IMR-90 (cell line): Measurements from ENCODE around the gene TESK2.

Experiments
- CHD1 ChIP-seq: IDR thresholded peaks from 2 replicates; pipeline ENCODE4 v1.6.1; 2012; ENCODE audit warnings: low read depth, low read length, improper control_type of control experiment
- NFE2L2 ChIP-seq: fragments of 150-350 bp; IDR thresholded peaks from 2 replicates; pipeline ENCODE4 v1.6.1; 2016; ENCODE audit warnings: low read depth, mild to moderate bottlenecking, low read length
- POLR2A ChIP-seq: IDR thresholded peaks from 2 replicates; pipeline ENCODE4 v1.6.1; 2012; ENCODE audit warnings: mild to moderate bottlenecking, low read depth, low read length
- RFX5 ChIP-seq: IDR thresholded peaks from 2 replicates; pipeline ENCODE4 v1.8.0; 2012; ENCODE audit warnings: low read depth, mild to moderate bottlenecking, low read length, moderate library complexity
- SMC3 ChIP-seq: fragments of 150-350 bp; IDR thresholded peaks from 2 replicates; pipeline ENCODE4 v1.6.1; 2016; ENCODE audit warnings: low read depth, mild to moderate bottlenecking, antibody characterized with exemption, low read length, moderate library complexity
- TF ChIP-seq, protein P1 (sequence below): conservative IDR thresholded peaks from 2 replicates; pipeline ENCODE4 v1.5.1; 2012; ENCODE audit warnings: mild to moderate bottlenecking, low read depth, low read length, improper control_type of control experiment
- TF ChIP-seq, protein P2 (sequence below): fragments of 150-350 bp; IDR thresholded peaks from 2 replicates; pipeline ENCODE4 v1.6.1; 2016; ENCODE audit warnings: low read depth, mild to moderate bottlenecking, low read length, moderate library complexity, borderline replicate concordance

DNA sequence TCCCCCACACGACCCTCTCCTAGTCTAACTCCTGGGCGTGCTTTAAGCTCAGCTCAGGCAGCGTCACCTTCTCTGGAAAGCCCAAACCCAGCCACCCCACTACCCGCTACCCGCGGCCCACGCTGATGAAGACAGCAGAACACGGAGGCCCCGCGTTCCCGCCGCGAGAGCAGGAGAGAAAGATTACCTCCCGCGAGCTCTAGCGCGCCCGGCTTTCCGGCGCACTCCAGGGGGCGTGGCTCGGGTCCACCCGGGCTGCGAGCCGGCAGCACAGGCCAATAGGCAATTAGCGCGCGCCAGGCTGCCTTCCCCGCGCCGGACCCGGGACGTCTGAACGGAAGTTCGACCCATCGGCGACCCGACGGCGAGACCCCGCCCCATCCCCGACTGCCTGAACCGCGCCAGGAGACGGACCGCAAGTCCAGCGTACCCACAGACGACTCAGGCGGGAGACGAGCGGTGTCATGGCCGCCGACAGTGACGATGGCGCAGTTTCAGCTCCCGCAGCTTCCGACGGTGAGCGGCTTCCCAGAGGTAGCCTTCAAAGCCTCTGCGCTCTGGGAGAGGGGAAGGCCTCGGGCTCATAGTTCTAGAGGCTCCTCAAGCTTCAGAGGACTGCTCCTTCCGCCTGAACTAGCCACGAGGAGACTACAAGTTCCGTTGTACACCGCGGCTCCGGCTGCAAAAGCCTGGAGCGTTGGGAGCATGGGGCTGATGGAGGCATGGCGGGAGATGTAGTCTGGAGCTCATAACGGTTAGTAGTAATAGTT, 151.0 kb downstream of the TESK2 start, which contains the start of the genes MUTYH and TOE1:
- TF ChIP-seq POLR2A (peak; percentile 81), SMC3 (no peak), CHD1 (no peak; the same call in 1 of the 2 replicates), NFE2L2 (no peak), RFX5 (no peak)
- TF ChIP-seq, protein P1, sequence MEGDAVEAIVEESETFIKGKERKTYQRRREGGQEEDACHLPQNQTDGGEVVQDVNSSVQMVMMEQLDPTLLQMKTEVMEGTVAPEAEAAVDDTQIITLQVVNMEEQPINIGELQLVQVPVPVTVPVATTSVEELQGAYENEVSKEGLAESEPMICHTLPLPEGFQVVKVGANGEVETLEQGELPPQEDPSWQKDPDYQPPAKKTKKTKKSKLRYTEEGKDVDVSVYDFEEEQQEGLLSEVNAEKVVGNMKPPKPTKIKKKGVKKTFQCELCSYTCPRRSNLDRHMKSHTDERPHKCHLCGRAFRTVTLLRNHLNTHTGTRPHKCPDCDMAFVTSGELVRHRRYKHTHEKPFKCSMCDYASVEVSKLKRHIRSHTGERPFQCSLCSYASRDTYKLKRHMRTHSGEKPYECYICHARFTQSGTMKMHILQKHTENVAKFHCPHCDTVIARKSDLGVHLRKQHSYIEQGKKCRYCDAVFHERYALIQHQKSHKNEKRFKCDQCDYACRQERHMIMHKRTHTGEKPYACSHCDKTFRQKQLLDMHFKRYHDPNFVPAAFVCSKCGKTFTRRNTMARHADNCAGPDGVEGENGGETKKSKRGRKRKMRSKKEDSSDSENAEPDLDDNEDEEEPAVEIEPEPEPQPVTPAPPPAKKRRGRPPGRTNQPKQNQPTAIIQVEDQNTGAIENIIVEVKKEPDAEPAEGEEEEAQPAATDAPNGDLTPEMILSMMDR = 0 out of 2 replicates have a peak, but pooled peaks have one; percentile 0
- TF ChIP-seq, protein P2, sequence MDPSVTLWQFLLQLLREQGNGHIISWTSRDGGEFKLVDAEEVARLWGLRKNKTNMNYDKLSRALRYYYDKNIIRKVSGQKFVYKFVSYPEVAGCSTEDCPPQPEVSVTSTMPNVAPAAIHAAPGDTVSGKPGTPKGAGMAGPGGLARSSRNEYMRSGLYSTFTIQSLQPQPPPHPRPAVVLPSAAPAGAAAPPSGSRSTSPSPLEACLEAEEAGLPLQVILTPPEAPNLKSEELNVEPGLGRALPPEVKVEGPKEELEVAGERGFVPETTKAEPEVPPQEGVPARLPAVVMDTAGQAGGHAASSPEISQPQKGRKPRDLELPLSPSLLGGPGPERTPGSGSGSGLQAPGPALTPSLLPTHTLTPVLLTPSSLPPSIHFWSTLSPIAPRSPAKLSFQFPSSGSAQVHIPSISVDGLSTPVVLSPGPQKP = no peak
